ENCODE measurements around the gene NTHL1. TPM values are rescaled to one million over a fixed set of nuclear protein-coding genes. Genes with fewer than 3 reads are reported as not detected.

NTHL1 gene
- total and polyA plus RNA-seq, 2 experiments from 2014 or later, result 84.6 to 87.9 TPM

DNA sequence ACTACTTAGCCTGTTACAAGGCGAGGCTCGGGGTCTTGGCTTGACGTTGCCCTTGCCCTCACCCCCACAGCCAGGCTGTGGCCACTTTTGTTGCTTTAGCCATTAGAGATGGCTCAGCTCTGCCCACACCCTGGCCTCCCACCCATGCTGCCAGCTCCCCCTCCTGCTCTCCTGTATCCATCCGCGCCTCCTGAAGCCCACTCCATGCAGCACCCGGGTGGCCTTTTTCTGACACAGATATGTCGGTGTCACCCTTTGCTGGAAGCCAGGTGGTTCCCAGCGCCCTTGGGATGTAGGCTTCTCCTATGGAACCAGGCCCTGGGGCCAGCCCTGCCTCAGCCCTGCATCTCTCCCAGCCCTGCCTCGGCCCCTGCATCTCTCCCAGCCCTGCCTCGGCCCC, 9.8 kb upstream of the NTHL1 start:
- no peaks in the 10 kb centered on the region; the same call in 1 of the 2 replicates for H3K36me3 ChIP-seq (ENCODE audit: insufficient read depth)
- no peaks in the 10 kb centered on the region for H3K9me3 Mint-ChIP-seq
- H3K4me3 ChIP-seq, result no peak overlapping the region
- no peaks in the 10 kb centered on the region for H3F3A ChIP-seq (replicated peaks; ENCODE audit: low read depth)
- no peaks in the 10 kb centered on the region for H3K27me3 ChIP-seq (ENCODE audit: insufficient read depth)
- no peaks in the 10 kb centered on the region for H3K4me1 ChIP-seq (ENCODE audit: insufficient read depth)
- H3K4me2 ChIP-seq, result no peak overlapping the region
- H3K27me3 Mint-ChIP-seq (ENCODE audit: insufficient read depth, low read depth, poor library complexity), result peaks cover 5% of the 10 kb centered on the region
- H2AFZ ChIP-seq, result no peak overlapping the region
- no peak overlapping the region for H3K4me3 Mint-ChIP-seq
- DNase-seq (ENCODE audit: low spot score) (no peak), ATAC-seq (no peak)
- H3K9me2 ChIP-seq (ENCODE audit: insufficient read depth), result no peaks in the 10 kb centered on the region
- peaks cover 15% of the 10 kb centered on the region; the same call in 2 of the 3 replicates for H3K36me3 Mint-ChIP-seq (ENCODE audit: low read depth)
- no peaks in the 10 kb centered on the region for H3K79me2 ChIP-seq (replicated peaks; ENCODE audit: insufficient read depth)
- TF ChIP-seq, protein P1, sequence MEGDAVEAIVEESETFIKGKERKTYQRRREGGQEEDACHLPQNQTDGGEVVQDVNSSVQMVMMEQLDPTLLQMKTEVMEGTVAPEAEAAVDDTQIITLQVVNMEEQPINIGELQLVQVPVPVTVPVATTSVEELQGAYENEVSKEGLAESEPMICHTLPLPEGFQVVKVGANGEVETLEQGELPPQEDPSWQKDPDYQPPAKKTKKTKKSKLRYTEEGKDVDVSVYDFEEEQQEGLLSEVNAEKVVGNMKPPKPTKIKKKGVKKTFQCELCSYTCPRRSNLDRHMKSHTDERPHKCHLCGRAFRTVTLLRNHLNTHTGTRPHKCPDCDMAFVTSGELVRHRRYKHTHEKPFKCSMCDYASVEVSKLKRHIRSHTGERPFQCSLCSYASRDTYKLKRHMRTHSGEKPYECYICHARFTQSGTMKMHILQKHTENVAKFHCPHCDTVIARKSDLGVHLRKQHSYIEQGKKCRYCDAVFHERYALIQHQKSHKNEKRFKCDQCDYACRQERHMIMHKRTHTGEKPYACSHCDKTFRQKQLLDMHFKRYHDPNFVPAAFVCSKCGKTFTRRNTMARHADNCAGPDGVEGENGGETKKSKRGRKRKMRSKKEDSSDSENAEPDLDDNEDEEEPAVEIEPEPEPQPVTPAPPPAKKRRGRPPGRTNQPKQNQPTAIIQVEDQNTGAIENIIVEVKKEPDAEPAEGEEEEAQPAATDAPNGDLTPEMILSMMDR (conservative IDR thresholded peaks at IDR 0.05; ENCODE audit: low read depth in 2 of 2), result no peak
- TF ChIP-seq, protein P2, sequence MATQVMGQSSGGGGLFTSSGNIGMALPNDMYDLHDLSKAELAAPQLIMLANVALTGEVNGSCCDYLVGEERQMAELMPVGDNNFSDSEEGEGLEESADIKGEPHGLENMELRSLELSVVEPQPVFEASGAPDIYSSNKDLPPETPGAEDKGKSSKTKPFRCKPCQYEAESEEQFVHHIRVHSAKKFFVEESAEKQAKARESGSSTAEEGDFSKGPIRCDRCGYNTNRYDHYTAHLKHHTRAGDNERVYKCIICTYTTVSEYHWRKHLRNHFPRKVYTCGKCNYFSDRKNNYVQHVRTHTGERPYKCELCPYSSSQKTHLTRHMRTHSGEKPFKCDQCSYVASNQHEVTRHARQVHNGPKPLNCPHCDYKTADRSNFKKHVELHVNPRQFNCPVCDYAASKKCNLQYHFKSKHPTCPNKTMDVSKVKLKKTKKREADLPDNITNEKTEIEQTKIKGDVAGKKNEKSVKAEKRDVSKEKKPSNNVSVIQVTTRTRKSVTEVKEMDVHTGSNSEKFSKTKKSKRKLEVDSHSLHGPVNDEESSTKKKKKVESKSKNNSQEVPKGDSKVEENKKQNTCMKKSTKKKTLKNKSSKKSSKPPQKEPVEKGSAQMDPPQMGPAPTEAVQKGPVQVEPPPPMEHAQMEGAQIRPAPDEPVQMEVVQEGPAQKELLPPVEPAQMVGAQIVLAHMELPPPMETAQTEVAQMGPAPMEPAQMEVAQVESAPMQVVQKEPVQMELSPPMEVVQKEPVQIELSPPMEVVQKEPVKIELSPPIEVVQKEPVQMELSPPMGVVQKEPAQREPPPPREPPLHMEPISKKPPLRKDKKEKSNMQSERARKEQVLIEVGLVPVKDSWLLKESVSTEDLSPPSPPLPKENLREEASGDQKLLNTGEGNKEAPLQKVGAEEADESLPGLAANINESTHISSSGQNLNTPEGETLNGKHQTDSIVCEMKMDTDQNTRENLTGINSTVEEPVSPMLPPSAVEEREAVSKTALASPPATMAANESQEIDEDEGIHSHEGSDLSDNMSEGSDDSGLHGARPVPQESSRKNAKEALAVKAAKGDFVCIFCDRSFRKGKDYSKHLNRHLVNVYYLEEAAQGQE (IDR thresholded peaks at IDR 0.05; ENCODE audit: unreplicated experiment), result no peak
- TF ChIP-seq JUNB (IDR thresholded peaks at IDR 0.05; ENCODE audit: unreplicated experiment) (no peak), CREB1 (CRISPR knock-in tag; IDR thresholded peaks at IDR 0.05; ENCODE audit: low read depth) (no peak), POLR2AphosphoS5 (IDR thresholded peaks at IDR 0.05; ENCODE audit: low read depth) (no peak), EZH2 (IDR thresholded peaks at IDR 0.05; ENCODE audit: low read depth, unreplicated experiment) (no peak)
- TF ChIP-seq, protein P3, sequence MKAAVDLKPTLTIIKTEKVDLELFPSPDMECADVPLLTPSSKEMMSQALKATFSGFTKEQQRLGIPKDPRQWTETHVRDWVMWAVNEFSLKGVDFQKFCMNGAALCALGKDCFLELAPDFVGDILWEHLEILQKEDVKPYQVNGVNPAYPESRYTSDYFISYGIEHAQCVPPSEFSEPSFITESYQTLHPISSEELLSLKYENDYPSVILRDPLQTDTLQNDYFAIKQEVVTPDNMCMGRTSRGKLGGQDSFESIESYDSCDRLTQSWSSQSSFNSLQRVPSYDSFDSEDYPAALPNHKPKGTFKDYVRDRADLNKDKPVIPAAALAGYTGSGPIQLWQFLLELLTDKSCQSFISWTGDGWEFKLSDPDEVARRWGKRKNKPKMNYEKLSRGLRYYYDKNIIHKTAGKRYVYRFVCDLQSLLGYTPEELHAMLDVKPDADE (IDR thresholded peaks at IDR 0.05), result no peak
- TF ChIP-seq, protein P4, sequence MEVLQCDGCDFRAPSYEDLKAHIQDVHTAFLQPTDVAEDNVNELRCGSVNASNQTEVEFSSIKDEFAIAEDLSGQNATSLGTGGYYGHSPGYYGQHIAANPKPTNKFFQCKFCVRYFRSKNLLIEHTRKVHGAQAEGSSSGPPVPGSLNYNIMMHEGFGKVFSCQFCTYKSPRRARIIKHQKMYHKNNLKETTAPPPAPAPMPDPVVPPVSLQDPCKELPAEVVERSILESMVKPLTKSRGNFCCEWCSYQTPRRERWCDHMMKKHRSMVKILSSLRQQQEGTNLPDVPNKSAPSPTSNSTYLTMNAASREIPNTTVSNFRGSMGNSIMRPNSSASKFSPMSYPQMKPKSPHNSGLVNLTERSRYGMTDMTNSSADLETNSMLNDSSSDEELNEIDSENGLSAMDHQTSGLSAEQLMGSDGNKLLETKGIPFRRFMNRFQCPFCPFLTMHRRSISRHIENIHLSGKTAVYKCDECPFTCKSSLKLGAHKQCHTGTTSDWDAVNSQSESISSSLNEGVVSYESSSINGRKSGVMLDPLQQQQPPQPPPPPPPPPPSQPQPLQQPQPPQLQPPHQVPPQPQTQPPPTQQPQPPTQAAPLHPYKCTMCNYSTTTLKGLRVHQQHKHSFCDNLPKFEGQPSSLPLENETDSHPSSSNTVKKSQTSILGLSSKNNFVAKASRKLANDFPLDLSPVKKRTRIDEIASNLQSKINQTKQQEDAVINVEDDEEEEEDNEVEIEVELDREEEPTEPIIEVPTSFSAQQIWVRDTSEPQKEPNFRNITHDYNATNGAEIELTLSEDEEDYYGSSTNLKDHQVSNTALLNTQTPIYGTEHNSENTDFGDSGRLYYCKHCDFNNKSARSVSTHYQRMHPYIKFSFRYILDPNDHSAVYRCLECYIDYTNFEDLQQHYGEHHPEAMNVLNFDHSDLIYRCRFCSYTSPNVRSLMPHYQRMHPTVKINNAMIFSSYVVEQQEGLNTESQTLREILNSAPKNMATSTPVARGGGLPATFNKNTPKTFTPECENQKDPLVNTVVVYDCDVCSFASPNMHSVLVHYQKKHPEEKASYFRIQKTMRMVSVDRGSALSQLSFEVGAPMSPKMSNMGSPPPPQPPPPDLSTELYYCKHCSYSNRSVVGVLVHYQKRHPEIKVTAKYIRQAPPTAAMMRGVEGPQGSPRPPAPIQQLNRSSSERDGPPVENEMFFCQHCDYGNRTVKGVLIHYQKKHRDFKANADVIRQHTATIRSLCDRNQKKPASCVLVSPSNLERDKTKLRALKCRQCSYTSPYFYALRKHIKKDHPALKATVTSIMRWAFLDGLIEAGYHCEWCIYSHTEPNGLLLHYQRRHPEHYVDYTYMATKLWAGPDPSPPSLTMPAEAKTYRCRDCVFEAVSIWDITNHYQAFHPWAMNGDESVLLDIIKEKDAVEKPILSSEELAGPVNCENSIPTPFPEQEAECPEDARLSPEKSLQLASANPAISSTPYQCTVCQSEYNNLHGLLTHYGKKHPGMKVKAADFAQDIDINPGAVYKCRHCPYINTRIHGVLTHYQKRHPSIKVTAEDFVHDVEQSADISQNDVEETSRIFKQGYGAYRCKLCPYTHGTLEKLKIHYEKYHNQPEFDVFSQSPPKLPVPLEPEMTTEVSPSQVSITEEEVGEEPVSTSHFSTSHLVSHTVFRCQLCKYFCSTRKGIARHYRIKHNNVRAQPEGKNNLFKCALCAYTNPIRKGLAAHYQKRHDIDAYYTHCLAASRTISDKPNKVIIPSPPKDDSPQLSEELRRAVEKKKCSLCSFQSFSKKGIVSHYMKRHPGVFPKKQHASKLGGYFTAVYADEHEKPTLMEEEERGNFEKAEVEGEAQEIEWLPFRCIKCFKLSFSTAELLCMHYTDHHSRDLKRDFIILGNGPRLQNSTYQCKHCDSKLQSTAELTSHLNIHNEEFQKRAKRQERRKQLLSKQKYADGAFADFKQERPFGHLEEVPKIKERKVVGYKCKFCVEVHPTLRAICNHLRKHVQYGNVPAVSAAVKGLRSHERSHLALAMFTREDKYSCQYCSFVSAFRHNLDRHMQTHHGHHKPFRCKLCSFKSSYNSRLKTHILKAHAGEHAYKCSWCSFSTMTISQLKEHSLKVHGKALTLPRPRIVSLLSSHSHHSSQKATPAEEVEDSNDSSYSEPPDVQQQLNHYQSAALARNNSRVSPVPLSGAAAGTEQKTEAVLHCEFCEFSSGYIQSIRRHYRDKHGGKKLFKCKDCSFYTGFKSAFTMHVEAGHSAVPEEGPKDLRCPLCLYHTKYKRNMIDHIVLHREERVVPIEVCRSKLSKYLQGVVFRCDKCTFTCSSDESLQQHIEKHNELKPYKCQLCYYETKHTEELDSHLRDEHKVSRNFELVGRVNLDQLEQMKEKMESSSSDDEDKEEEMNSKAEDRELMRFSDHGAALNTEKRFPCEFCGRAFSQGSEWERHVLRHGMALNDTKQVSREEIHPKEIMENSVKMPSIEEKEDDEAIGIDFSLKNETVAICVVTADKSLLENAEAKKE (CRISPR knock-in tag; IDR thresholded peaks at IDR 0.05), result no peak
- no peak overlapping the region for H3K27ac Mint-ChIP-seq
- H4K20me1 ChIP-seq (replicated peaks; ENCODE audit: insufficient read depth), result no peaks in the 10 kb centered on the region; the same call in 1 of the 2 replicates
- H3K27ac ChIP-seq (ENCODE audit: low read depth), result no peak overlapping the region
- no peaks in the 10 kb centered on the region for H3K4me1 Mint-ChIP-seq

Measured in GM23338 (cell line).